ENCODE data around the gene ASIC3.

- no peak for TF ChIP-seq CTCF (IDR thresholded peaks at IDR 0.05)
- TF ChIP-seq POLR2A (IDR thresholded peaks at IDR 0.05) = no peak
- TF ChIP-seq POLR2AphosphoS5 (IDR thresholded peaks at IDR 0.05) = peak in 2 of 3 donors; percentile 63 to 65
- no peak for TF ChIP-seq EP300 (IDR thresholded peaks at IDR 0.05)
Observed at GRCh38 chr7:151083071-151083823, 34.9 kb downstream of the ASIC3 start, which contains the start of gene TMUB1.

Measured in stomach (tissue), 4 donors.